SK-N-SH treated with all-trans-retinoic acid at 6 μM for 48 hours (cell line): Measurements from ENCODE around the gene ARFGEF3.

ENCODE experiments used
- ATAC-seq: fragments of 200-7000 bp; cut with Tn5 transposase; 3 replicates; pipeline ENCODE4 v1.9.1; 2020; ENCODE audit warnings: mild to moderate bottlenecking, moderate library complexity
- CSDC2 ChIP-seq: fragments of 250-450 bp; sonication (Bioruptor Pico); IDR thresholded peaks from 2 replicates; pipeline ENCODE4 v1.5.0; 2020; ENCODE audit warnings: mild to moderate bottlenecking, moderate library complexity
- ESRRG ChIP-seq: fragments of 250-450 bp; sonication (Bioruptor Pico); IDR thresholded peaks from 2 replicates; pipeline ENCODE4 v1.6.1; 2021; ENCODE audit warnings: mild to moderate bottlenecking
- PPARA ChIP-seq: fragments of 250-450 bp; sonication (Bioruptor Pico); IDR thresholded peaks from 2 replicates; pipeline ENCODE4 v1.5.0; 2020; ENCODE audit warnings: mild to moderate bottlenecking, borderline replicate concordance
- RARB ChIP-seq: fragments of 250-450 bp; sonication (Bioruptor Pico); IDR thresholded peaks from 2 replicates; pipeline ENCODE4 v1.8.0; 2021; ENCODE audit warnings: mild to moderate bottlenecking, moderate library complexity
- SNAI2 ChIP-seq: fragments of 250-450 bp; sonication (Bioruptor Pico); IDR thresholded peaks from 2 replicates; pipeline ENCODE4 v1.5.0; 2020; ENCODE audit warnings: mild to moderate bottlenecking, moderate library complexity
- TCF4 ChIP-seq: fragments of 250-450 bp; sonication (Bioruptor Pico); IDR thresholded peaks from 2 replicates; pipeline ENCODE4 v1.8.0; 2021; ENCODE audit warnings: mild to moderate bottlenecking, moderate library complexity, borderline replicate concordance
- TOX ChIP-seq: fragments of 250-450 bp; sonication (Bioruptor Pico); IDR thresholded peaks from 2 replicates; pipeline ENCODE4 v1.8.0; 2021; ENCODE audit warnings: mild to moderate bottlenecking, moderate library complexity, borderline replicate concordance
- ZFP3 ChIP-seq: fragments of 250-450 bp; sonication (Bioruptor Pico); IDR thresholded peaks from 2 replicates; pipeline ENCODE4 v1.5.0; 2020; ENCODE audit warnings: mild to moderate bottlenecking, moderate library complexity
- ZFP30 ChIP-seq: fragments of 450-650 bp; formaldehyde crosslinking; IDR thresholded peaks from 2 replicates; pipeline ENCODE4 v1.5.0; 2022; ENCODE audit warnings: mild to moderate bottlenecking, moderate library complexity
- ZNF565 ChIP-seq: fragments of 450-650 bp; formaldehyde crosslinking; conservative IDR thresholded peaks from 2 replicates; pipeline ENCODE4 v1.5.0; 2020; ENCODE audit warnings: low read depth, mild to moderate bottlenecking, moderate library complexity
- ZNF70 ChIP-seq: fragments of 450-650 bp; formaldehyde crosslinking; IDR thresholded peaks from 2 replicates; pipeline ENCODE4 v1.5.0; 2020; ENCODE audit warnings: mild to moderate bottlenecking, moderate library complexity
- TF ChIP-seq, protein P1 (sequence below): fragments of 250-450 bp; sonication (Bioruptor Pico); IDR thresholded peaks from 2 replicates; pipeline ENCODE4 v1.8.0; 2021; ENCODE audit warnings: low read depth, mild to moderate bottlenecking, moderate library complexity, borderline replicate concordance
- TF ChIP-seq, protein P2 (sequence below): fragments of 250-450 bp; sonication (Bioruptor Pico); IDR thresholded peaks from 2 replicates; pipeline ENCODE4 v1.5.1; 2021; ENCODE audit warnings: mild to moderate bottlenecking, moderate library complexity
- TF ChIP-seq, protein P3 (sequence below): fragments of 250-450 bp; sonication (Bioruptor Pico); IDR thresholded peaks from 2 replicates; pipeline ENCODE4 v1.5.1; 2020; ENCODE audit warnings: low read depth, mild to moderate bottlenecking, moderate library complexity
- TF ChIP-seq, protein P4 (sequence below): fragments of 250-450 bp; sonication (Bioruptor Pico); IDR thresholded peaks from 2 replicates; pipeline ENCODE4 v1.5.0; 2020; ENCODE audit warnings: mild to moderate bottlenecking, moderate library complexity
- TF ChIP-seq, protein P5 (sequence below): fragments of 250-450 bp; sonication (Bioruptor Pico); IDR thresholded peaks from 2 replicates; pipeline ENCODE4 v1.8.0; 2020; ENCODE audit warnings: mild to moderate bottlenecking, moderate library complexity, borderline replicate concordance

Gene ARFGEF3

DNA sequence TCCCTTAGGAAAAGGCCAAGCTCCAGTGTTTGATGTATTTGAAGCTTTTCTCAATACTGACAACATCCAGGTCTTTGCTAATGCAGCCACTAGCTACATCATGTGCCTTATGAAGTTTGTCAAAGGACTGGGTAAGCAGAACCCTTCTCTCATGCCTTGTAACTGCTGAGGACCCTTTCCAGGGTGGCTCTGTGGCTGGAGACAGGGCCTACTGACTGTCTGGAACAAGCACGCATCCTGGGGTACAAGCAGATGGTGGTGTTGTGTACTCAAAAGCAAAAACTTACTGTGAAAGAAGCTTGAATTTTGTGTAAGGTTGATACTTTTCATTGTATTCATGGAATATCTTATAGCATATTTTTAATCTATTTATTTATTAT, 147.0 kb downstream of the ARFGEF3 start:
- TF ChIP-seq, protein P1, sequence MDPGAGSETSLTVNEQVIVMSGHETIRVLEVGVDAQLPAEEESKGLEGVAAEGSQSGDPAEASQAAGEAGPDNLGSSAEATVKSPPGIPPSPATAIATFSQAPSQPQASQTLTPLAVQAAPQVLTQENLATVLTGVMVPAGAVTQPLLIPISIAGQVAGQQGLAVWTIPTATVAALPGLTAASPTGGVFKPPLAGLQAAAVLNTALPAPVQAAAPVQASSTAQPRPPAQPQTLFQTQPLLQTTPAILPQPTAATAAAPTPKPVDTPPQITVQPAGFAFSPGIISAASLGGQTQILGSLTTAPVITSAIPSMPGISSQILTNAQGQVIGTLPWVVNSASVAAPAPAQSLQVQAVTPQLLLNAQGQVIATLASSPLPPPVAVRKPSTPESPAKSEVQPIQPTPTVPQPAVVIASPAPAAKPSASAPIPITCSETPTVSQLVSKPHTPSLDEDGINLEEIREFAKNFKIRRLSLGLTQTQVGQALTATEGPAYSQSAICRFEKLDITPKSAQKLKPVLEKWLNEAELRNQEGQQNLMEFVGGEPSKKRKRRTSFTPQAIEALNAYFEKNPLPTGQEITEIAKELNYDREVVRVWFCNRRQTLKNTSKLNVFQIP = no peak
- TF ChIP-seq ZFP3 (CRISPR knock-in tag) (no peak), ESRRG (CRISPR knock-in tag) (no peak), TOX (CRISPR knock-in tag) (no peak), RARB (CRISPR knock-in tag) (no peak), CSDC2 (CRISPR knock-in tag) (no peak), ZNF70 (no peak), TCF4 (CRISPR knock-in tag) (no peak)
- TF ChIP-seq, protein P2, sequence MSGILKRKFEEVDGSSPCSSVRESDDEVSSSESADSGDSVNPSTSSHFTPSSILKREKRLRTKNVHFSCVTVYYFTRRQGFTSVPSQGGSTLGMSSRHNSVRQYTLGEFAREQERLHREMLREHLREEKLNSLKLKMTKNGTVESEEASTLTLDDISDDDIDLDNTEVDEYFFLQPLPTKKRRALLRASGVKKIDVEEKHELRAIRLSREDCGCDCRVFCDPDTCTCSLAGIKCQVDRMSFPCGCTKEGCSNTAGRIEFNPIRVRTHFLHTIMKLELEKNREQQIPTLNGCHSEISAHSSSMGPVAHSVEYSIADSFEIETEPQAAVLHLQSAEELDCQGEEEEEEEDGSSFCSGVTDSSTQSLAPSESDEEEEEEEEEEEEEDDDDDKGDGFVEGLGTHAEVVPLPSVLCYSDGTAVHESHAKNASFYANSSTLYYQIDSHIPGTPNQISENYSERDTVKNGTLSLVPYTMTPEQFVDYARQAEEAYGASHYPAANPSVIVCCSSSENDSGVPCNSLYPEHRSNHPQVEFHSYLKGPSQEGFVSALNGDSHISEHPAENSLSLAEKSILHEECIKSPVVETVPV (CRISPR knock-in tag) = no peak
- TF ChIP-seq, protein P3, sequence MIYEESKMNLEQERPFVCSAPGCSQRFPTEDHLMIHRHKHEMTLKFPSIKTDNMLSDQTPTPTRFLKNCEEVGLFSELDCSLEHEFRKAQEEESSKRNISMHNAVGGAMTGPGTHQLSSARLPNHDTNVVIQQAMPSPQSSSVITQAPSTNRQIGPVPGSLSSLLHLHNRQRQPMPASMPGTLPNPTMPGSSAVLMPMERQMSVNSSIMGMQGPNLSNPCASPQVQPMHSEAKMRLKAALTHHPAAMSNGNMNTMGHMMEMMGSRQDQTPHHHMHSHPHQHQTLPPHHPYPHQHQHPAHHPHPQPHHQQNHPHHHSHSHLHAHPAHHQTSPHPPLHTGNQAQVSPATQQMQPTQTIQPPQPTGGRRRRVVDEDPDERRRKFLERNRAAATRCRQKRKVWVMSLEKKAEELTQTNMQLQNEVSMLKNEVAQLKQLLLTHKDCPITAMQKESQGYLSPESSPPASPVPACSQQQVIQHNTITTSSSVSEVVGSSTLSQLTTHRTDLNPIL = no peak
- ATAC-seq = no peak

DNA sequence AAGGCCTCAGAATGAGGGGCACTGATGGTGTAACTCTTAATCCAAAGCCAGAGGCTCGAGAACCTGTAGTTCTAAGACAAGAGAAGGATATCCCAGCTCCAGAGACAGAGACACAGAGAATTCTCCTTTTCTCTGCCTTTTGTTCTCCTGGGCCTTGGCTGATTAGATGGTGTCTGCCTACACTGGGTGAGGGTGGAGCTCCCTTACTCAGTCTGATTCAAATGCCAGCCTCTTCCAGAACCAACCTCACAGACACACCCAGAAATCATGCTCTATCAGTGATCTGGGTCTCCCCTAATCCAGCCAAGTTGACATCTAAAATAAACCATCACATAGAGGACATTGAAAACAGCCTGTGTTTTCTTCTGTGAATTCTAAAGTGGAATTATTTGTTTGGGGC, 148.0 kb downstream of the ARFGEF3 start:
- ATAC-seq = no peak
- TF ChIP-seq TCF4 (CRISPR knock-in tag) (no peak), ZFP30 (no peak), SNAI2 (CRISPR knock-in tag) (no peak), PPARA (CRISPR knock-in tag) (no peak), ZNF565 (CRISPR knock-in tag) (no peak)
- TF ChIP-seq, protein P2 (CRISPR knock-in tag) = no peak
- TF ChIP-seq, protein P4, sequence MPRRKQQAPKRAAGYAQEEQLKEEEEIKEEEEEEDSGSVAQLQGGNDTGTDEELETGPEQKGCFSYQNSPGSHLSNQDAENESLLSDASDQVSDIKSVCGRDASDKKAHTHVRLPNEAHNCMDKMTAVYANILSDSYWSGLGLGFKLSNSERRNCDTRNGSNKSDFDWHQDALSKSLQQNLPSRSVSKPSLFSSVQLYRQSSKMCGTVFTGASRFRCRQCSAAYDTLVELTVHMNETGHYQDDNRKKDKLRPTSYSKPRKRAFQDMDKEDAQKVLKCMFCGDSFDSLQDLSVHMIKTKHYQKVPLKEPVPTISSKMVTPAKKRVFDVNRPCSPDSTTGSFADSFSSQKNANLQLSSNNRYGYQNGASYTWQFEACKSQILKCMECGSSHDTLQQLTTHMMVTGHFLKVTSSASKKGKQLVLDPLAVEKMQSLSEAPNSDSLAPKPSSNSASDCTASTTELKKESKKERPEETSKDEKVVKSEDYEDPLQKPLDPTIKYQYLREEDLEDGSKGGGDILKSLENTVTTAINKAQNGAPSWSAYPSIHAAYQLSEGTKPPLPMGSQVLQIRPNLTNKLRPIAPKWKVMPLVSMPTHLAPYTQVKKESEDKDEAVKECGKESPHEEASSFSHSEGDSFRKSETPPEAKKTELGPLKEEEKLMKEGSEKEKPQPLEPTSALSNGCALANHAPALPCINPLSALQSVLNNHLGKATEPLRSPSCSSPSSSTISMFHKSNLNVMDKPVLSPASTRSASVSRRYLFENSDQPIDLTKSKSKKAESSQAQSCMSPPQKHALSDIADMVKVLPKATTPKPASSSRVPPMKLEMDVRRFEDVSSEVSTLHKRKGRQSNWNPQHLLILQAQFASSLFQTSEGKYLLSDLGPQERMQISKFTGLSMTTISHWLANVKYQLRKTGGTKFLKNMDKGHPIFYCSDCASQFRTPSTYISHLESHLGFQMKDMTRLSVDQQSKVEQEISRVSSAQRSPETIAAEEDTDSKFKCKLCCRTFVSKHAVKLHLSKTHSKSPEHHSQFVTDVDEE (CRISPR knock-in tag) = no peak

DNA sequence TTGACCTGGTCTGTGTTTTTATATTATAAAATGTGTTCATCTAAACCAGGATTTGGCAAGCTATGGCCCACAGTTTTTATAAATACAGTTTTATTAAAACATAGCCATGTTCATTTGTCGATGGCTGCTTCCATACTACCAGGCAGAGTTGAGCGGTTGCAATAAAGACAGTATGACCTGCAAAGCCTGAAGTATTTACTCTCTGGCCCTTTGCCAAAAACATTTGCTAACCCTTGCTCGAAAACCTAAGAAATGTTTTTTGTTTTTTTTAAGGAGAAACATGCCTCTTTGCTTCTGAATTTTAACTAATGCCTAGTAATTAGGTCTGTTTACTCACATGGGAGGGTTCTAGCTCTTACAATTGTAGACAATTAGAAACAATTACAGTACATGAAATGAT, 148.6 kb downstream of the ARFGEF3 start:
- TF ChIP-seq TCF4 (CRISPR knock-in tag) = no peak
- no peak for TF ChIP-seq CSDC2 (CRISPR knock-in tag)
- TF ChIP-seq, protein P4 (CRISPR knock-in tag) = no peak
- TF ChIP-seq, protein P5, sequence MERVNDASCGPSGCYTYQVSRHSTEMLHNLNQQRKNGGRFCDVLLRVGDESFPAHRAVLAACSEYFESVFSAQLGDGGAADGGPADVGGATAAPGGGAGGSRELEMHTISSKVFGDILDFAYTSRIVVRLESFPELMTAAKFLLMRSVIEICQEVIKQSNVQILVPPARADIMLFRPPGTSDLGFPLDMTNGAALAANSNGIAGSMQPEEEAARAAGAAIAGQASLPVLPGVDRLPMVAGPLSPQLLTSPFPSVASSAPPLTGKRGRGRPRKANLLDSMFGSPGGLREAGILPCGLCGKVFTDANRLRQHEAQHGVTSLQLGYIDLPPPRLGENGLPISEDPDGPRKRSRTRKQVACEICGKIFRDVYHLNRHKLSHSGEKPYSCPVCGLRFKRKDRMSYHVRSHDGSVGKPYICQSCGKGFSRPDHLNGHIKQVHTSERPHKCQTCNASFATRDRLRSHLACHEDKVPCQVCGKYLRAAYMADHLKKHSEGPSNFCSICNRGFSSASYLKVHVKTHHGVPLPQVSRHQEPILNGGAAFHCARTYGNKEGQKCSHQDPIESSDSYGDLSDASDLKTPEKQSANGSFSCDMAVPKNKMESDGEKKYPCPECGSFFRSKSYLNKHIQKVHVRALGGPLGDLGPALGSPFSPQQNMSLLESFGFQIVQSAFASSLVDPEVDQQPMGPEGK = no peak
- TF ChIP-seq, all 23 proteins: peak for 0
- ATAC-seq = no peak
